HG03439 (cell line): ENCODE measurements around the gene FNDC3B.

Source experiments
- ATAC-seq: cut with Tn5 transposase; IDR thresholded peaks from one replicate; pipeline ENCODE4 v1.9.1; 2021; ENCODE audit warnings: mild to moderate bottlenecking, moderate library complexity; ENCODE audit not compliant: unreplicated experiment

The FNDC3B gene

GRCh38 chr3:172184106-172184822, 144.9 kb downstream of the FNDC3B start:
- ATAC-seq: no peak

DNA sequence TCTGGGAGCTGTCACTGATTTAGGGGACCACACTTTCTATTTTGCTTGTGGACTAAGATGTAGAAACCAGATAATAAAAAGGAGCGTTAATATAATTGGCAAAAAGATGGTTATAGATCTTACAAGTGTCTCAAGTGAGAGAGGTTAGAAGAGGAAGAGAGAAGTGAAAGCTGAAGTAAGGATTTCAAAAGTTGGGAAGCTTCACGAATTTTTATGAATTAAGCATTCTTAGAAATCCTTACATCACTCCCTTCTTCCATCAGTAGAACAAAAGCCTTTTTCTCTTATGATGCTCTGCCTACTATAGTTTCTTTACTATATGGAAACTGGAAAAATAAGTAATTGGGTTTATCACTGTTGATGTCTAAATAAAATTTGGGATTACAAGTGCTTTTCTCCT, 146.5 kb downstream of the FNDC3B start:
- ATAC-seq: no peak

- ATAC-seq: no peak
These were observed 147.2 kb downstream of the FNDC3B start for GRCh38 chr3:172186607-172187006.

GRCh38 chr3:172187511-172187910, 148.1 kb downstream of the FNDC3B start:
- ATAC-seq: no peak

GRCh38 chr3:172188511-172188910, 149.1 kb downstream of the FNDC3B start:
- no peak for ATAC-seq

GRCh38 chr3:172189213-172189612, 149.8 kb downstream of the FNDC3B start:
- no peak for ATAC-seq

- no peak for ATAC-seq
These were observed 150.7 kb downstream of the FNDC3B start for GRCh38 chr3:172189987-172190603.

DNA sequence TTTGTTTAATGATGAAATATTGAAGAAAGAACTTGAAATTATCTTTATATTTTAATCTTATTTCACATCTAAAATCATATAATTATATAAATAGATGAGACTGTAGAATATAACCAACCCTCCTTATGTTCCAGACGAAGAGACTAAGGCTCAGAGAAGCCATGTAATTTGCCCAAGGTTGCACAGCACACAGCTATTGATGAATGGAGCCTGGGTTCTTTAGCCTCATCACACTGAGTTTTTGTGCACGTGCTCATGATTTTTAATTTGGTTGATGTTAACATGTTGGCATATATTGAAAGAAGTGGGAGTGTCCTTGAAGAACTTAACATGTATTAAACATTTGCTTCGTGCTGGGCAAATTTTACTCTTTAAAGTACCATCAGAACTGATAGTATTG, 151.6 kb downstream of the FNDC3B start:
- ATAC-seq: no peak

DNA sequence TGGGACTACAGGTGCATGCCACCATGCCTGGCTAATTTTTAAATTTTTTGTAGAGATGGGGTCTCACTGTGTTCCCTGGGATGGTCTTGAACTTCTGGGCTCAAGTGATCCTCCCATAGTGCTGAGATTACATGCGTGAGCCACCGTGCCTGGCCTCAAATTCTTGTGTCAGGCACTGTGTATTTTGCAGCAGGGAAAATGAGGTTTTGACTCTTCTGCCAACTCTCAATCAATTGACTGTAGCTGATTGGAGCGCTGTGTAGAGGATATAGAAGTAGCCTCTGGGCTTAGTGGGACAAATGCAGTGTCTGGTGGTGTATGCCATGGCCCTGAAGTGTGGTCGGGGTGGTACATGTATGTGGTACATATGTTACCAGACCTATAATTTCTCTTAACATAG, 152.3 kb downstream of the FNDC3B start:
- no peak for ATAC-seq

- no peak for ATAC-seq
These were observed 153.5 kb downstream of the FNDC3B start for GRCh38 chr3:172192830-172193415.

DNA sequence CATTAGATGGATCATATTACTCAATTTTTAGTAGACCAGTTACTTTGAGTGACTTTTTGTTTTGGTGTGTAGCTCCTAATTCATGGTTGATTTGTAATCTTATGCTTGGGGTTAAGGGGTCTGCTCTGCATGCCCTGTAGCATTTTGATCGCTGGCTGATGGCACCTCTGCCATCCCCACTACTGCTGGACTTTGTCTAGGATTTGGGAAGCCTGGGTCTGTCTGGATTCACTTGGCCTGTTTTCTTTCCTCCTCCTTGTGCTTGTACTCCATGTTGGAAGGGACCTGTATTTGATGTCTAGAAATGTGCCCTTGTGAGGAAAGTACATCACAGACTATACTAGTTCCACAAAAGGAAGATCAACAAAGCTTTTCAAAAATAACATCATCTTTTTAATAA, 154.1 kb downstream of the FNDC3B start:
- ATAC-seq: no peak

DNA sequence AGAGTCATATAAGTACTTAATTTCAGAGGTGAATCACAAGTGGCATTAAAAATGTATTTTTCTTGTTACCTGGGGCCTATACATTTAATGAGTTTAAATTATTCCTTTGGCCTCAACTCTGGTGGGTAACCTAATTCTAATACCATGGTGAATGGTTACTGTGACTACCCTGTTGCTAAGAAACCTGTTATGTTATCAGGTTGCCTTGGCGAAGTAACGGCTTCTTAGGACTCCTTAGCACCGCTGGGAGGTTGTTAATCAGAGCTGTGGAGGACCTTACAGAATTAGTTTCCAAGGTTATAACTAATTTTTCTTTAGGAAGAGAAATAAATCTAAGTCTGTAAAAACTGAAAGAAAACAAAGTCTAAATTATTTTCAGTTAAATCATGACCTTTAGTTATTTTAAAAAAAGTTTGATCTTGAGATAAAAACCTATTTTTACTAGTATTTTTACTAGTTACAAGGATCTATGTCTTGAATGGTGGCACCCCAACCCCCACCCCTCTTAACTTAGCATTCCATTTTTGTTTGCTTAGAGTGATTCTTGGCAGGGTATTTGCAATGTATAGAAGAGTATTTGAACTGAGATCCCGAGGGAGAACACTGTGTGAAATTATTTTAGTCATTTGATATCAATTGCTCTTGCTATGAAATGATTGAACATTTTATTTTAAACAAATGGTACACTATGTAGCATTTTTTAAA, 155.5 kb downstream of the FNDC3B start:
- ATAC-seq: no peak

GRCh38 chr3:172195407-172195754, 156.0 kb downstream of the FNDC3B start:
- ATAC-seq: no peak

GRCh38 chr3:172197344-172197743, 158.0 kb downstream of the FNDC3B start:
- no peak for ATAC-seq

DNA sequence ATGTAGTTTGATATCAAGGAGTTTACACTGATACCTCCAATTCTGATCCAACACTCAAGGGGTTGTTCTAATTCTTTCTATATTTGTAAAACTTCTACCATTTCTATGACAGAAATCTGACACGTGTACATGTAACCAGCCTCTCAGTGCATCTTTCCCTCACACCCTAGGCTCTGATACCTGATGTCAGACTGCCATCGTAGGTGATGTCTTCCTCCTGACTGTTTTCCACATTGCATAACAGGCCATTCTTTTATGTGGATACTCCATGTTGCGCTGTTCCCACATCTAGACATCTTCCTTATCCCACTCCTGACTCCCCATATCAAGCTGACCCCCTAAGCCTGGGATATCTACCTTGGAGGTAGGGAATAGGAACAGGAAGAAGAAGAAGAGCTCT, 159.1 kb downstream of the FNDC3B start:
- ATAC-seq: no peak

GRCh38 chr3:172199850-172200369, 160.5 kb downstream of the FNDC3B start:
- no peak for ATAC-seq

GRCh38 chr3:172201136-172201869, 161.9 kb downstream of the FNDC3B start:
- ATAC-seq: no peak

DNA sequence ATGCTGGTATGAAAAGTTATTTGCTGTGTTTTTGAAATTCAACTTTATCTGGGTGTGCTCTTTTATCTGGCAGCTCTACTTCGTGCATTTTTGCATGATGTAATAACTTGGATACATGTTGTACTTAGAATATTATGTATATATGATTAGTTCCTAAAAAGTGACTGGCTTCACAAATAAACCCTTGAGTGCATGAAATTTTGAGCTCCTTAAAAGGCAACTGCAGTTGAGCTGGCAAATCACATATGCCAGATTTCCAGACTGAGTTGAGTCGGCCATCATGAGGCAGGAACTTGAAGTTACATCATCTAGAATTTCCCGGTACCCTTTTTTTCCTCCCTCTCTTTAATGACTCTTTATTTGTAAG, 162.5 kb downstream of the FNDC3B start:
- ATAC-seq: no peak

GRCh38 chr3:172202797-172203196, 163.4 kb downstream of the FNDC3B start:
- no peak for ATAC-seq

DNA sequence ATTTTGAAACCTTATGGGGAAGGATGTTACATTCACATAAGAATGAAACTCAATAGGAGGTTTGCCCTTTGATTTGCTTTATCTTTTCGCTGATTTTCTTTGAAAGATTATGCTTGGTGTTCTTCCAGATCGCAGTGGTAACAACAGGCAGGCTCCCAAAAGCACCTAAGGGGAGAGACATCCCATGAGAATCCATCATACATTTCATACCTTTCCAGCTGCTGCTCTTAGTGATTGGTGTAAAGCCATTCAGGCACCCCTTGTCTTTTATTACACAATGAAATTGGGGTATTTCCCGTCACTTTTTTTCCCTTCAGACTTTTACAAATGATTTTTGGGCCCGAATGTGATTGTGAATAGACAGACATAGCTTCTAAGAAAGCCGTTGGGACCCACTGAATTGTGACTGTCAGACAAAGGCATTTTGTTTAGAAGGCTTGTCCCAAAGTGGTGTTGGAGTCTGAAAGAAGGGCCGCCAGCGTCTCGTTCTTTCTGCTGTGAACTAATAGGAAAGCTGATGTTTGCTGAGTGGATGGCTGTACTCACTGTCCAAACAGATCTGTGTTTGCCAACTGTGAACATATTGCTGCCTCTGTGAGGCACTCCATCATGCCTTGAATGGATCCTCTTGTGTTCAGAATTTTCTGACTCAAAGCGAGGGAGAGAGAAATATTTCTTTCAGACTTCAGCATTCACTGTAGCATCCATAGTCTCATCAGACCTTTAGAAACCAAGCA, 164.3 kb downstream of the FNDC3B start:
- ATAC-seq: no peak
